Neural cell (in vitro differentiated cells): ENCODE measurements around the gene SP6. TPM values are rescaled to one million over a fixed set of nuclear protein-coding genes. Genes with fewer than 3 reads are reported as not detected.

Source experiments
- H2AFZ ChIP-seq: fragments of 200-600, 300-800 bp; sonication (generic), shearing (Covaris generic); 2 replicates; pipeline ENCODE4 v1.6.0; 2014; ENCODE audit warnings: low read depth, mild to moderate bottlenecking, antibody characterized with exemption, low read length, moderate library complexity
- H3F3A ChIP-seq: fragments of 200-600 bp; shearing (Covaris generic); 2 replicates; pipeline ENCODE4 v1.6.1; 2016; ENCODE audit warnings: mild to moderate bottlenecking, moderate library complexity, mixed read lengths, antibody characterized with exemption, low read length; ENCODE audit not compliant: insufficient read depth, poor library complexity, severe bottlenecking
- H3K27ac ChIP-seq: fragments of 200-600, 300-800 bp; sonication (generic), shearing (Covaris generic); 2 replicates; pipeline ENCODE4 v1.5.1; 2014; ENCODE audit warnings: mild to moderate bottlenecking, low read length, moderate library complexity
- H3K27me3 ChIP-seq: fragments of 300-800, 200-600 bp; sonication (generic), shearing (Covaris generic); 2 replicates; pipeline ENCODE4 v1.6.0; 2014; ENCODE audit warnings: mild to moderate bottlenecking, low read depth, low read length, moderate library complexity; ENCODE audit not compliant: insufficient read depth
- H3K36me3 ChIP-seq: fragments of 300-800, 200-600 bp; sonication (generic), shearing (Covaris generic); 2 replicates; pipeline ENCODE4 v1.5.1; 2014; ENCODE audit warnings: mild to moderate bottlenecking, antibody characterized with exemption, low read length, moderate library complexity; ENCODE audit not compliant: insufficient read depth
- H3K4me2 ChIP-seq: fragments of 300-800, 200-600 bp; sonication (generic), shearing (Covaris generic); 2 replicates; pipeline ENCODE4 v1.6.0; 2014; ENCODE audit warnings: mild to moderate bottlenecking, low read length
- H3K4me3 ChIP-seq: fragments of 300-800, 200-600 bp; sonication (generic), shearing (Covaris generic); 2 replicates; pipeline ENCODE4 v1.5.1; 2014; ENCODE audit warnings: mild to moderate bottlenecking, low read length, moderate library complexity
- H3K79me2 ChIP-seq: fragments of 200-600 bp; shearing (Covaris generic); replicated peaks from 2 replicates; pipeline ENCODE4 v1.6.0; 2014; ENCODE audit warnings: mild to moderate bottlenecking, low read length, moderate library complexity; ENCODE audit not compliant: insufficient read depth
- H3K9ac ChIP-seq: fragments of 300-800, 200-600 bp; sonication (generic), shearing (Covaris generic); 2 replicates; pipeline ENCODE4 v1.6.1; 2016; ENCODE audit warnings: mild to moderate bottlenecking, low read length, mixed read lengths
- H3K9me2 ChIP-seq: fragments of 200-600 bp; shearing (Covaris generic); 2 replicates; pipeline ENCODE4 v1.6.1; 2016; ENCODE audit warnings: mild to moderate bottlenecking, low read length, mixed read lengths; ENCODE audit not compliant: insufficient read depth
- H3K9me3 ChIP-seq: fragments of 200-600, 300-800 bp; sonication (generic), shearing (Covaris generic); 2 replicates; pipeline ENCODE4 v1.6.1; 2016; ENCODE audit warnings: mild to moderate bottlenecking, mixed run types, low read length, moderate library complexity, mixed read lengths
- H4K20me1 ChIP-seq: fragments of 200-600 bp; shearing (Covaris generic); 2 replicates; pipeline ENCODE4 v1.6.1; 2016; ENCODE audit warnings: mild to moderate bottlenecking, mixed run types; ENCODE audit not compliant: insufficient read depth
- EP300 ChIP-seq: fragments of 450-650 bp; conservative IDR thresholded peaks from 2 replicates; pipeline ENCODE4 v1.6.1; 2014; ENCODE audit warnings: antibody characterized with exemption, mild to moderate bottlenecking, moderate library complexity; ENCODE audit not compliant: poor library complexity, severe bottlenecking
- EZH2 ChIP-seq: fragments of 200-600, 300-800 bp; shearing (Covaris generic), sonication (generic); IDR thresholded peaks from 2 replicates; pipeline ENCODE4 v1.6.1; 2014; ENCODE audit warnings: antibody characterized with exemption, low read length, borderline replicate concordance, mild to moderate bottlenecking; ENCODE audit not compliant: insufficient read depth, poor library complexity, severe bottlenecking
- MXI1 ChIP-seq: fragments of 450-650 bp; conservative IDR thresholded peaks from 2 replicates; pipeline ENCODE4 v1.6.1; 2014; ENCODE audit warnings: antibody characterized with exemption, mild to moderate bottlenecking; ENCODE audit not compliant: poor library complexity, severe bottlenecking
- POLR2AphosphoS5 ChIP-seq: IDR thresholded peaks from 2 replicates; pipeline ENCODE4 v1.6.1; 2012
- RAD21 ChIP-seq: fragments of 450-650 bp; conservative IDR thresholded peaks from 2 replicates; pipeline ENCODE4 v1.6.1; 2014; ENCODE audit warnings: antibody characterized with exemption, mild to moderate bottlenecking, moderate library complexity
- SMC3 ChIP-seq: fragments of 450-650 bp; conservative IDR thresholded peaks from 2 replicates; pipeline ENCODE4 v1.6.1; 2014; ENCODE audit warnings: antibody characterized with exemption, mild to moderate bottlenecking, moderate library complexity; ENCODE audit not compliant: poor library complexity
- TAF1 ChIP-seq: IDR thresholded peaks from 2 replicates; pipeline ENCODE4 v1.6.1; 2012; ENCODE audit warnings: low read depth
- polyA plus RNA-seq: library from polyadenylated mRNA; depleted of rRNA; stranded (reverse); fragments of >200 nt; gene quantifications from 2 replicates; pipeline ENCODE4 v1.2.3, GENCODE V29; 2014
- TF ChIP-seq, protein P1 (sequence below): fragments of 450-650 bp; IDR thresholded peaks from 2 replicates; pipeline ENCODE4 v1.5.1; 2014; ENCODE audit warnings: antibody characterized with exemption, mild to moderate bottlenecking, moderate library complexity; ENCODE audit not compliant: poor library complexity, severe bottlenecking
- TF ChIP-seq, protein P2 (sequence below): IDR thresholded peaks from 2 replicates; pipeline ENCODE4 v1.6.1; 2012; ENCODE audit warnings: borderline replicate concordance

The SP6 gene
- polyA plus RNA-seq, 1 donor from 2014 or later: 0.42 TPM

DNA sequence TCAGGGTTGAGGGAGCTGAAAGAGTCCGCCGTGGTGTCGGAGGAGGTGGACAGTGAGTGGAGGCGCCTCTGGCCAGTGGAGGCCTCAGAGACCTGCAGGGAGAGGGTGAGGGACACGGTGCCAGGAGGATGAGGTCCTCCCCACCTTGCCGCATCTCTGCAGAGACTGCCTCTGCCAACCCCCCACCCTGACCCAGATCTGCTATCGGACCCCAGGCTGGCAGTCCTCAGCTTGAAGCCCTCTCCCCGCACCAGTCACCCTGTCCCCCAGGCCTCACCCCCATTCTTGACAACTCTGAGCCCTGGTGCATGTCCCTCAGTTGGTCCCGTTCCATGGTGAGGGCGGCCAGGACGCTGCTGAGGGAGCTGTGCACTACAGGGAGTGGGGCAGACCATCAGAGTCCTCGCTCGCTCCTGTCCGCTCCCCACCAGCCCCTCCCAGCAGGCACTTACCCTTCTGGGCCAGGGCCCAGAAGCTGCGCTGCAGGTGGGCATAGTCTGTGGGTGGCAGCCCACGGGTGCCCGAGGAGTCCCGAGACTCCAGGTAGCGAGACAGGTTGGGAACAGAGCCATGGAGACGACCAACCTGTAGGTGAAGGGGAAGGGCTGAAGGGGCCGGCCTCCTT is 34.7 kb downstream of the SP6 start:
- Histone ChIP-seq H3K27me3 (no peaks in the 10 kb centered on the region), H3K27ac (no peak overlapping the region), H3K79me2 (no peaks in the 10 kb centered on the region), H3K36me3 (no peaks in the 10 kb centered on the region), H3K9me3 (no peaks in the 10 kb centered on the region), H3K4me2 (no peak overlapping the region), H3K9ac (no peak overlapping the region), H3F3A (no peaks in the 10 kb centered on the region), H4K20me1 (no peaks in the 10 kb centered on the region), H3K4me3 (no peak overlapping the region), H3K9me2 (no peaks in the 10 kb centered on the region), H2AFZ (no peak overlapping the region)
- no peak for TF ChIP-seq RAD21

- Histone ChIP-seq H3K4me3 (no peak overlapping the region), H3K4me2 (no peak overlapping the region), H3K27ac (no peak overlapping the region), H2AFZ (no peak overlapping the region), H3F3A (no peaks in the 10 kb centered on the region), H3K9me2 (no peaks in the 10 kb centered on the region), H4K20me1 (no peaks in the 10 kb centered on the region), H3K79me2 (no peaks in the 10 kb centered on the region), H3K36me3 (no peaks in the 10 kb centered on the region), H3K27me3 (no peaks in the 10 kb centered on the region), H3K9ac (no peak overlapping the region), H3K9me3 (no peaks in the 10 kb centered on the region)
- TF ChIP-seq TAF1 (no peak), EP300 (no peak), POLR2AphosphoS5 (no peak), MXI1 (no peak), EZH2 (no peak), SMC3 (no peak), RAD21 (no peak)
- TF ChIP-seq, protein P1, sequence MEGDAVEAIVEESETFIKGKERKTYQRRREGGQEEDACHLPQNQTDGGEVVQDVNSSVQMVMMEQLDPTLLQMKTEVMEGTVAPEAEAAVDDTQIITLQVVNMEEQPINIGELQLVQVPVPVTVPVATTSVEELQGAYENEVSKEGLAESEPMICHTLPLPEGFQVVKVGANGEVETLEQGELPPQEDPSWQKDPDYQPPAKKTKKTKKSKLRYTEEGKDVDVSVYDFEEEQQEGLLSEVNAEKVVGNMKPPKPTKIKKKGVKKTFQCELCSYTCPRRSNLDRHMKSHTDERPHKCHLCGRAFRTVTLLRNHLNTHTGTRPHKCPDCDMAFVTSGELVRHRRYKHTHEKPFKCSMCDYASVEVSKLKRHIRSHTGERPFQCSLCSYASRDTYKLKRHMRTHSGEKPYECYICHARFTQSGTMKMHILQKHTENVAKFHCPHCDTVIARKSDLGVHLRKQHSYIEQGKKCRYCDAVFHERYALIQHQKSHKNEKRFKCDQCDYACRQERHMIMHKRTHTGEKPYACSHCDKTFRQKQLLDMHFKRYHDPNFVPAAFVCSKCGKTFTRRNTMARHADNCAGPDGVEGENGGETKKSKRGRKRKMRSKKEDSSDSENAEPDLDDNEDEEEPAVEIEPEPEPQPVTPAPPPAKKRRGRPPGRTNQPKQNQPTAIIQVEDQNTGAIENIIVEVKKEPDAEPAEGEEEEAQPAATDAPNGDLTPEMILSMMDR: no peak
- TF ChIP-seq, protein P2, sequence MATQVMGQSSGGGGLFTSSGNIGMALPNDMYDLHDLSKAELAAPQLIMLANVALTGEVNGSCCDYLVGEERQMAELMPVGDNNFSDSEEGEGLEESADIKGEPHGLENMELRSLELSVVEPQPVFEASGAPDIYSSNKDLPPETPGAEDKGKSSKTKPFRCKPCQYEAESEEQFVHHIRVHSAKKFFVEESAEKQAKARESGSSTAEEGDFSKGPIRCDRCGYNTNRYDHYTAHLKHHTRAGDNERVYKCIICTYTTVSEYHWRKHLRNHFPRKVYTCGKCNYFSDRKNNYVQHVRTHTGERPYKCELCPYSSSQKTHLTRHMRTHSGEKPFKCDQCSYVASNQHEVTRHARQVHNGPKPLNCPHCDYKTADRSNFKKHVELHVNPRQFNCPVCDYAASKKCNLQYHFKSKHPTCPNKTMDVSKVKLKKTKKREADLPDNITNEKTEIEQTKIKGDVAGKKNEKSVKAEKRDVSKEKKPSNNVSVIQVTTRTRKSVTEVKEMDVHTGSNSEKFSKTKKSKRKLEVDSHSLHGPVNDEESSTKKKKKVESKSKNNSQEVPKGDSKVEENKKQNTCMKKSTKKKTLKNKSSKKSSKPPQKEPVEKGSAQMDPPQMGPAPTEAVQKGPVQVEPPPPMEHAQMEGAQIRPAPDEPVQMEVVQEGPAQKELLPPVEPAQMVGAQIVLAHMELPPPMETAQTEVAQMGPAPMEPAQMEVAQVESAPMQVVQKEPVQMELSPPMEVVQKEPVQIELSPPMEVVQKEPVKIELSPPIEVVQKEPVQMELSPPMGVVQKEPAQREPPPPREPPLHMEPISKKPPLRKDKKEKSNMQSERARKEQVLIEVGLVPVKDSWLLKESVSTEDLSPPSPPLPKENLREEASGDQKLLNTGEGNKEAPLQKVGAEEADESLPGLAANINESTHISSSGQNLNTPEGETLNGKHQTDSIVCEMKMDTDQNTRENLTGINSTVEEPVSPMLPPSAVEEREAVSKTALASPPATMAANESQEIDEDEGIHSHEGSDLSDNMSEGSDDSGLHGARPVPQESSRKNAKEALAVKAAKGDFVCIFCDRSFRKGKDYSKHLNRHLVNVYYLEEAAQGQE: no peak
These were observed 35.7 kb downstream of the SP6 start for GRCh38 chr17:47815106-47815918.
